ENCODE results near the gene SPDYE3. TPM values are rescaled to one million over a fixed set of nuclear protein-coding genes. Genes with fewer than 3 reads are reported as not detected.
"Not testable (repeated sequence)": the region's sequence is repeated elsewhere in the genome, so short reads cannot be mapped to it uniquely, and the experiment has no call there.

Gene SPDYE3
- not detected in 2 replicates for total RNA-seq (2021)
- long read RNA-seq: 0 reads

GRCh38 chr7:100307402-100307801 is at the start of gene SPDYE3:
Gene SPDYE3, plus strand, starts transcription at chr7:100307702. Its CDS starts 184 bp downstream, at chr7:100307886.
- not testable (repeated sequence) for H3K9me3 ChIP-seq (ENCODE audit: control insufficient read depth, low read depth, low read length); H3K4ac ChIP-seq (ENCODE audit: low read depth, low read length); H3K27ac ChIP-seq (ENCODE audit: insufficient read length, low read depth, low read length); H4K8ac ChIP-seq (replicated peaks; ENCODE audit: insufficient read length, low read depth, low read length); H3K23ac ChIP-seq (ENCODE audit: insufficient read length, low read depth, low read length); H2BK5ac ChIP-seq (ENCODE audit: insufficient read length, low read length); H2AK5ac ChIP-seq (ENCODE audit: insufficient read length, low read length); H2BK120ac ChIP-seq (ENCODE audit: low read depth, low read length, poor library complexity, severe bottlenecking); H3K4me1 Mint-ChIP-seq; H3K9me3 Mint-ChIP-seq; DNase-seq; H3K18ac ChIP-seq (ENCODE audit: insufficient read length, low read depth, low read length); H3K4me3 Mint-ChIP-seq; H2BK15ac ChIP-seq (ENCODE audit: low read depth, low read length); H3K9ac ChIP-seq (ENCODE audit: extremely low read depth, insufficient read length, low read length); H3K56ac ChIP-seq (ENCODE audit: insufficient read length, low read depth, low read length); H3K23me2 ChIP-seq (ENCODE audit: insufficient read length, low read depth, low read length, poor library complexity, severe bottlenecking); H3T11ph ChIP-seq (ENCODE audit: low read length); H2BK12ac ChIP-seq (ENCODE audit: insufficient read length, low read depth, low read length); H3K27me3 ChIP-seq (ENCODE audit: insufficient read depth, low read length); H3K27me3 Mint-ChIP-seq (ENCODE audit: low read depth); H3K4me1 ChIP-seq (ENCODE audit: insufficient read depth, low read length); H4K20me1 ChIP-seq (ENCODE audit: control insufficient read depth, insufficient read depth, insufficient read length); H4K91ac ChIP-seq (ENCODE audit: insufficient read length, low read depth, low read length); H2AFZ ChIP-seq (ENCODE audit: low read length); H4K5ac ChIP-seq (ENCODE audit: insufficient read length, low read depth, low read length); H3K79me1 ChIP-seq (ENCODE audit: insufficient read depth, low read depth, low read length, poor library complexity, severe bottlenecking); H3K36me3 Mint-ChIP-seq (ENCODE audit: insufficient read depth in 1 of 3, low read depth in 3 of 3); H3K4me2 ChIP-seq (ENCODE audit: insufficient read depth, insufficient read length, low read length); H2BK20ac ChIP-seq (ENCODE audit: low read depth, low read length, poor library complexity, severe bottlenecking); H3K14ac ChIP-seq (ENCODE audit: insufficient read depth, low read length); H3K79me2 ChIP-seq (ENCODE audit: insufficient read depth, low read length)
- no CpG with 5 or more reads among the region's 8 CpGs for WGBS (ENCODE audit: extremely low coverage, insufficient read length, low lambda C conversion rate)
- peak within 1 kb of the TSS in 2 of 3 experiments; percentile 6 to 82; a peak in 2 of 7 replicates for H3K27ac Mint-ChIP-seq

DNA sequence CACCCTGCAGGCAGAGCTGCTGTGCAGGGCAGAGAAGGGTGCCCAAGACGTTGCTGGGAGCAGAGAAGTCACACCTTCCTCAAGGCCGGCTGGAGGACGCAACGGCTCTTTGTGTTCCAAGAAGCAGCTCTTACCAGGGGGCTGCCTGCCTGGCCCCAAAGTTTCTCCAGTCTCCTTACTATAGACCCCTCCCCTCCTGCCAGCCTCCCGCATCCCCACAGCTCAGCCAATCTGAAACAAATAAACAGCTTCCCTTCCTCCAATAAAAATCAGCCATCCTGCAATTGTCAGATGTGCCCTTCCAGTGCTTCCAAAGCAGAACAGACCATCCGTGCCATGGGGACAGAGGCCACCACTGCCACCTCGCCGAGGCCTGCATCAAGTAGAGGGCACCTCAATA is 47.5 kb upstream of the SPDYE3 start:
- DNase-seq; H4K20me1 ChIP-seq (ENCODE audit: control insufficient read depth, insufficient read depth, insufficient read length); H3K18ac ChIP-seq (ENCODE audit: insufficient read length, low read depth, low read length); H3K27me3 ChIP-seq (ENCODE audit: insufficient read depth, low read length); H3K27me3 Mint-ChIP-seq (ENCODE audit: low read depth); H3K27ac ChIP-seq (ENCODE audit: insufficient read length, low read depth, low read length); H2BK20ac ChIP-seq (ENCODE audit: low read depth, low read length, poor library complexity, severe bottlenecking); H3K9me3 ChIP-seq (ENCODE audit: control insufficient read depth, low read depth, low read length); H2AK5ac ChIP-seq (ENCODE audit: insufficient read length, low read length); H3K23me2 ChIP-seq (ENCODE audit: insufficient read length, low read depth, low read length, poor library complexity, severe bottlenecking); H3K56ac ChIP-seq (ENCODE audit: insufficient read length, low read depth, low read length); H3K9ac ChIP-seq (ENCODE audit: extremely low read depth, insufficient read length, low read length); H2BK12ac ChIP-seq (ENCODE audit: insufficient read length, low read depth, low read length); H2AFZ ChIP-seq (ENCODE audit: low read length); H2BK120ac ChIP-seq (ENCODE audit: low read depth, low read length, poor library complexity, severe bottlenecking); H3K4me1 ChIP-seq (ENCODE audit: insufficient read depth, low read length); H3K14ac ChIP-seq (ENCODE audit: insufficient read depth, low read length); H3K4me3 Mint-ChIP-seq; H3K23ac ChIP-seq (ENCODE audit: insufficient read length, low read depth, low read length); H3K9me3 Mint-ChIP-seq; H3K79me1 ChIP-seq (ENCODE audit: insufficient read depth, low read depth, low read length, poor library complexity, severe bottlenecking); H3K4me1 Mint-ChIP-seq; H3K79me2 ChIP-seq (ENCODE audit: insufficient read depth, low read length); H4K8ac ChIP-seq (replicated peaks; ENCODE audit: insufficient read length, low read depth, low read length); H4K91ac ChIP-seq (ENCODE audit: insufficient read length, low read depth, low read length); H3T11ph ChIP-seq (ENCODE audit: low read length); H4K5ac ChIP-seq (ENCODE audit: insufficient read length, low read depth, low read length); H3K27ac Mint-ChIP-seq; H3K4ac ChIP-seq (ENCODE audit: low read depth, low read length); H3K4me2 ChIP-seq (ENCODE audit: insufficient read depth, insufficient read length, low read length); H2BK5ac ChIP-seq (ENCODE audit: insufficient read length, low read length); H2BK15ac ChIP-seq (ENCODE audit: low read depth, low read length): not testable (repeated sequence)
- peaks cover 3 to 11% (median 8%) of the 10 kb centered on the region in 3 experiments; a peak in 6 of 7 replicates for H3K36me3 Mint-ChIP-seq (ENCODE audit: insufficient read depth in 1 of 3, low read depth in 3 of 3)
- WGBS (ENCODE audit: extremely low coverage, insufficient read length, low lambda C conversion rate): no CpG with 5 or more reads among the region's 8 CpGs

All from H9 (cell line).